ENCODE measurements around the gene SPSB1.

Gene SPSB1

DNA sequence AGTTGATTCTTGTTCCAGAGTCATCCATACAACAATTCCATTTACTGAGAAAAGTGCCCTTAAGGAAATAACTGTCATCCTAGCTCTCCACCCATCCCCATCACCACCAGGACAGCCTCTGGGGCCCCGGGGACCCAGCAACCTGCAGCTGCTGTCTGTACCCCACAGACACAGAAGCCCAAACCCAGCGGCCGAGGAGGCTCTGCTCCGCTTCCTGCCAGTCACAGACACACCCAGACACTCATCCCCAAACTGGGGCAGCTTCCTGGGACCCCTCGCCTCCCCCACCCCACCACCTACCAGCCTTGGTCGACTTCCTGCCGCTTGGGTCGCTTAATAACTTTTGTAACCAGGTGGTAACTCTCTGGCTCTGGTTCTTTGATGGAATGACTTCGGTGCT is 125.0 kb downstream of the SPSB1 start:
- DNase-seq (ENCODE audit: low read depth in 1 of 2, low spot score in 1 of 2) = no peak

DNA sequence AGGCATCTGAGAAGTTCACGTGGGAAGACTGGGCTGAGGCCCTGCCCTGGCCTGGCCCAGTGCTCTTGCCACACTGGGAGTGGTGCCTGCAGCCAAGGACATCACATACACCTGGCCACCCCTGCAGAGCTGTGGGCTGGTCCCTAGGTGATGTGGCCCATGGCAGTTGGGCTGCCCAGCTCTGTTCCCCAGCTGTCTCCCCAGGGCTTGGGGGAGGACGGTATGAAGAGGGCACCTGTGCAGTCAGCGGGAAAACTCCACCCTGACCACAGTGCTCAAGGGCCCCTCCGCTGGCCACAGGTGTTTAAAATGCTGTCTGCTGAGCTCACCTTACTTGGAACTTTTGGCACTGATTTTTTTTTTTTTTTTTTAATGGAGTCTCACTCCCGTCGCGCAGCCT is 126.2 kb downstream of the SPSB1 start:
- no peak for DNase-seq (ENCODE audit: low read depth in 1 of 2, low spot score in 1 of 2)

All from stimulated activated CD4-positive, alpha-beta T cell treated with anti-CD3 and anti-CD28 coated beads, Interleukin-15, amount 100 ng/mL, for 1 hour (primary cell).